DMS79 treated with DMSO at 0.1 percent for 48 hours (cell line): ENCODE results near the gene STKLD1.

Source experiments
- DNase-seq: peaks from one replicate; lab custom pipeline; 2025; lab: John Stamatoyannopoulos, UW

The STKLD1 gene

GRCh38 chr9:133417541-133418461 lies 41.6 kb downstream of the STKLD1 start, which contains the start of gene REXO4:
Gene REXO4, minus strand, starts transcription at chr9:133418010. Its CDS starts 166 bp downstream, at chr9:133417844.
- DNase-seq, result peak; percentile 81

GRCh38 chr9:133419005-133419404 lies 42.8 kb downstream of the STKLD1 start:
- DNase-seq, result no peak

- no peak for DNase-seq
Measured at GRCh38 chr9:133420392-133420827, 44.2 kb downstream of the STKLD1 start.

GRCh38 chr9:133421615-133422542 lies 45.7 kb downstream of the STKLD1 start, which contains the start of gene ADAMTS13:
Gene ADAMTS13, plus strand, starts transcription at chr9:133422367. Its CDS starts 77 bp downstream, at chr9:133422444.
- DNase-seq, result no peak

- no peak for DNase-seq
Measured at GRCh38 chr9:133423216-133423615, 47.0 kb downstream of the STKLD1 start.

GRCh38 chr9:133424187-133424586 lies 48.0 kb downstream of the STKLD1 start:
- DNase-seq, result no peak

- DNase-seq, result no peak
Measured at GRCh38 chr9:133425049-133425632, 49.0 kb downstream of the STKLD1 start.

- DNase-seq, result no peak
Measured at GRCh38 chr9:133426011-133426410, 49.8 kb downstream of the STKLD1 start.

GRCh38 chr9:133427658-133428348 lies 51.6 kb downstream of the STKLD1 start:
- no peak for DNase-seq

- no peak for DNase-seq
Measured at GRCh38 chr9:133428617-133429101, 52.5 kb downstream of the STKLD1 start.

- DNase-seq, result no peak
Measured at GRCh38 chr9:133429214-133429613, 53.0 kb downstream of the STKLD1 start.

GRCh38 chr9:133429641-133430161 lies 53.5 kb downstream of the STKLD1 start:
- DNase-seq, result no peak

- DNase-seq, result no peak
Measured at GRCh38 chr9:133430244-133430643, 54.1 kb downstream of the STKLD1 start.

GRCh38 chr9:133433351-133433843 lies 57.2 kb downstream of the STKLD1 start:
- DNase-seq, result no peak

GRCh38 chr9:133436681-133437080 lies 60.5 kb downstream of the STKLD1 start:
- DNase-seq, result no peak

- no peak for DNase-seq
Measured at GRCh38 chr9:133437753-133438531, 61.8 kb downstream of the STKLD1 start.

GRCh38 chr9:133439337-133439736 lies 63.2 kb downstream of the STKLD1 start:
- no peak for DNase-seq

- DNase-seq, result no peak
Measured at GRCh38 chr9:133440874-133441273, 64.7 kb downstream of the STKLD1 start.

GRCh38 chr9:133441571-133441970 lies 65.4 kb downstream of the STKLD1 start:
- DNase-seq, result no peak

GRCh38 chr9:133443248-133443647 lies 67.1 kb downstream of the STKLD1 start:
- DNase-seq, result no peak
